Bronchial epithelial cell (primary cell): ENCODE results near the gene PRUNE1. TPM values are rescaled to one million over a fixed set of nuclear protein-coding genes. Genes with fewer than 3 reads are reported as not detected.

ENCODE experiments used
- DNase-seq: peaks from one replicate; pipeline ENCODE4 v3.0.0-alpha.2; 2010; ENCODE audit warnings: low read depth
- FAIRE-seq: peaks from 2 replicates; lab custom pipeline; 2011; peaks lifted over from hg19 to GRCh38; lab: Jason Lieb, UNC
- H3K27me3 ChIP-seq: 2 replicates; pipeline ENCODE4 v1.5.1; 2011; ENCODE audit warnings: low read length; ENCODE audit not compliant: control insufficient read depth, insufficient read depth
- H3K36me3 ChIP-seq: 2 replicates; pipeline ENCODE4 v1.5.1; 2011; ENCODE audit warnings: low read length; ENCODE audit not compliant: control insufficient read depth, insufficient read depth
- H3K4me3 ChIP-seq: 2 replicates; pipeline ENCODE4 v1.5.1; 2011; ENCODE audit warnings: mild to moderate bottlenecking, low read depth, low read length, control low read depth
- total RNA-seq: library from RNA; depleted of rRNA; stranded (reverse); fragments of >200 nt; gene quantifications from 2 replicates; pipeline ENCODE4 v1.2.1, GENCODE V29; 2014
- TF ChIP-seq, protein P1 (sequence below): IDR thresholded peaks from 2 replicates; pipeline ENCODE4 v1.5.1; 2011; ENCODE audit warnings: mild to moderate bottlenecking, moderate library complexity, low read length, control low read depth, inconsistent platforms; ENCODE audit not compliant: insufficient read depth, severe bottlenecking

PRUNE1 gene
- total RNA-seq, 1 donor from 2014 or later: 6.6 TPM

DNA sequence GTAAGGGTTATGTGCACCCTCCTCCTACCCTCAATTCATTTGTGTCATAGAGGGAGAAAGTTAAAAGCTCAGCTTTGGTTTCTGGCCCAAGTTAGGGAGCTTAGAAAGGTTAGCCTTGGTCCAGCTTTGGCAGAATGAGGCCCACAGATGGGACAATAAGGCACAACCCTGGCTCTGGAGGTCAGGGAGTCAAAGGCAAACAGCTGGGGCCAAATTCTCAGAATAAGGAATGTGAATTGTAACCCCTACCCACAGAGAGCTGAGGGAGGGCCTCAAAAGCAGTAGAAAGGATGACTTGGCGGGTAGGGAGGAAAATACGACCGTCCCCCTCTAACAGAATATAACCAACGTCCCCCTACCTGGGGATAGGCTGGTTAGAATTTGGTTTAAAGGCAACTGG lies 42.6 kb upstream of the PRUNE1 start:
- H3K27me3 ChIP-seq: no peaks in the 10 kb centered on the region
- no peak for DNase-seq
- H3K36me3 ChIP-seq: peaks cover 37% of the 10 kb centered on the region
- no peak for FAIRE-seq
- no peak overlapping the region for H3K4me3 ChIP-seq
- TF ChIP-seq, protein P1, sequence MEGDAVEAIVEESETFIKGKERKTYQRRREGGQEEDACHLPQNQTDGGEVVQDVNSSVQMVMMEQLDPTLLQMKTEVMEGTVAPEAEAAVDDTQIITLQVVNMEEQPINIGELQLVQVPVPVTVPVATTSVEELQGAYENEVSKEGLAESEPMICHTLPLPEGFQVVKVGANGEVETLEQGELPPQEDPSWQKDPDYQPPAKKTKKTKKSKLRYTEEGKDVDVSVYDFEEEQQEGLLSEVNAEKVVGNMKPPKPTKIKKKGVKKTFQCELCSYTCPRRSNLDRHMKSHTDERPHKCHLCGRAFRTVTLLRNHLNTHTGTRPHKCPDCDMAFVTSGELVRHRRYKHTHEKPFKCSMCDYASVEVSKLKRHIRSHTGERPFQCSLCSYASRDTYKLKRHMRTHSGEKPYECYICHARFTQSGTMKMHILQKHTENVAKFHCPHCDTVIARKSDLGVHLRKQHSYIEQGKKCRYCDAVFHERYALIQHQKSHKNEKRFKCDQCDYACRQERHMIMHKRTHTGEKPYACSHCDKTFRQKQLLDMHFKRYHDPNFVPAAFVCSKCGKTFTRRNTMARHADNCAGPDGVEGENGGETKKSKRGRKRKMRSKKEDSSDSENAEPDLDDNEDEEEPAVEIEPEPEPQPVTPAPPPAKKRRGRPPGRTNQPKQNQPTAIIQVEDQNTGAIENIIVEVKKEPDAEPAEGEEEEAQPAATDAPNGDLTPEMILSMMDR: no peak

DNA sequence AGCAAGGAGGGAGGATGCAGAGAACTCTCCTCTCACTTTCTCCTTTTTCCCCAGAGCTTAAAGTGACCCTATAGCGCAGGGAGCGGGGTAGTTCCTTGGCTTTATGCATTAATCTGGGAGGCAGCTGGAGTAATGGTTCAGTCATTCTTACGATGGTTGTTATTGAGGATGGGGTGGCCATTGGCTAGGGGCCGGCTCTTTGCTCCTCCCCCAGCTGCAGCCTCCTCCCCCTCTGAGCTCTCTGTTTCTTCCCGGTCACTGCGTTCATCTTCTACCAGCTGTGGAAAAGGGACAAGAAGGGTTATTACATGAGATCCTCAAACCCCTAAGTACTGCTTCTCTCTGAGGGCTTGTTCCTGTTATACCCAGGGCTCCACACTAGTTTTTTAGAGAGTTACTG lies 42.2 kb upstream of the PRUNE1 start:
- no peak for FAIRE-seq
- Histone ChIP-seq H3K27me3 (no peaks in the 10 kb centered on the region), H3K36me3 (peaks cover 36% of the 10 kb centered on the region), H3K4me3 (no peak overlapping the region)
- TF ChIP-seq, protein P1: no peak
- DNase-seq: no peak

DNA sequence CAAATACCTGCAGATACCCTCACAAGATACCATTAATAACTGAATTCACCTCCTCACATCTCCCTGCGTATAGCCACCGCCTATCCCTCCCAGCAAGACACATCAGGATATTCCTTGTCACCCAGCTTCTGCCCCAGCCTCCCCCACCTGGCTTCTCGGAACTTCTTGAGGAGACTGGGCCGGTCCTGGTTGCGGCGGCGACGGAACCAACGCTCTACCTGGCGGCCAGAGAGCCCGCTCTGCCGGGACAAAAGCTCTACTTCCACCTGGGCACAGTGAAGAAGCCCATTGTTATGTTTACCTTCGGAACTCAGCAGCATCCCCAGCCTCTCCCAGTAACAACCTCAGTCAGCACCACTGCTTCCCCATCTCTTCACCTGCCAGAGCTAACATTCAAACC lies 40.3 kb upstream of the PRUNE1 start:
- Histone ChIP-seq H3K4me3 (no peak overlapping the region), H3K27me3 (no peaks in the 10 kb centered on the region), H3K36me3 (peaks cover 34% of the 10 kb centered on the region)
- DNase-seq (no peak), FAIRE-seq (no peak)
- TF ChIP-seq, protein P1: no peak

DNA sequence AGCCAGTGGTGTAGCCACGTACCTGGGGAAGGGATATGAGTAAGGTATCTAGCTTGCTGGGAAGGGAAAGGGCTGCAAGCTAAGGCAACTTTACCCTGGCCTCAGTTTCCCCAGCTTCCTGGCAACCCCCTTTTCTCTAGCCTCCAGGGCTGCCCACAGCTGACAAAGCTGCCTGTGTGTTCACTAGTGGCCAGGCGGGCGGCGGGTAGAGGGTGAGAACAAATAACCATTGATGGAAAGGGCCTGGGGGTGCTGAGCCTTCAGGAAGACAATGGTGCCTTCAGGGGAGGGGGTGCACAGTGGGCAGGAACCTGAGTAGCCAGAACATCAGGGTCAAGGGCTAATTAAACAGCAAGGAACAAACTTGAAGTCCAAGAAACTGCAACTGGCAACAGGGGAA lies 39.8 kb upstream of the PRUNE1 start:
- Histone ChIP-seq H3K36me3 (peaks cover 34% of the 10 kb centered on the region), H3K4me3 (no peak overlapping the region), H3K27me3 (no peaks in the 10 kb centered on the region)
- TF ChIP-seq, protein P1: no peak
- DNase-seq (no peak), FAIRE-seq (no peak)

DNA sequence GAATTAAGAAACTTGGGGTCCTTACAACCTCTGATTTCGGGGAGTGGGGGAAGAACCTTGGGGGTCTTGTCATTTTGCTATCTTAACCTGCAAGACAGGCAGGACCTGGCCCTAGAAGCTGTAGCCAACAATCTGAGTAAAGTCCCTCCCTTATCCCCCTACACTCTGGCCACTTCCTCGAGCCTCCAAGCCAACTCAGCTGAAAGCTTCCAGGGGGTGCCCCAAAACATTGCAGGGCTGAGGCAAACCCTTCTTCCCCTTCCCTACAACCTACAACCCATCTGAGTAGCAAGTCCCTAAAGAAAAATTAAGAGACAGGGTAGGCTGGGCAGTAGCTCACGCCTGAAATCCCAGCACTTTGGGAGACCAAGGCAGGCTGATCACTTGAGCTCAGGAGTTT lies 38.6 kb upstream of the PRUNE1 start:
- no peak for FAIRE-seq
- TF ChIP-seq, protein P1: no peak
- H3K27me3 ChIP-seq: no peaks in the 10 kb centered on the region
- no peak overlapping the region for H3K4me3 ChIP-seq
- DNase-seq: no peak
- H3K36me3 ChIP-seq: peaks cover 31% of the 10 kb centered on the region

DNA sequence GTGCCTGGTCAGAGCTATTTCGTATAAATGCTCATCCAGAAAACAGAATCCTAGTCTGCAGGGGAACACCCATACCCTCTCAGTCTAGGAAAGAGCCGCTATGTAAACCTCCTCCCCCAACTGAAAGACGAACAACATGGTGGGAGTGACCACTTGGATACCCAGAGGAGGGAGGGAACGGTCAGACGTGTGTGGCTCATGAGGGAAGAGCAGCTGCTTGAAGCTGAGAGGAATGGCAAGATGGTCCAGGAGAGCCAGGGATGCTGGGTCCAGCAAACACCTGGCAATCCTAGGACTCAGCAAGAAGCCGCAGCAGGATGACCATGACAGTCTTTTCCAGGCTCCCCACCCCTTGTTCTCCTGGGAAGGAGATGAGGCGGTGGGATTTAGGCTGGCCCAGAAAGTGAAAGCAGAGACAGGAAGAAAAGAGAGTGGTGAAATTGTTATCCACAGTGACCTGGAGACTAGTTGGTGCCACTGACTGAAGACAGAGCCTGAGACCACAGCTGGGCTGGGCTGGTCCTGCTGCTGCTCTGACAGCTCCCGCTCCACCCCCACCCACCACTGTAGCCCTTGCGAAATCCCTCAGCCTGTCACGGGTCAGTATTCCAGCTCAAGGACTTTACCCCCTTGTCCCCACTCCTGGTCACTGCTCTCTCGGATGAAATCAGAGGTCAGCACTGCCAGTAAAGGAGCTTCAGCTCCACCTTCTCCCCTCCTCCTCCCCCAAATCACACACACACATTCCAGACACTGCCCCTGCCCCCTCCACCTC lies 37.3 kb upstream of the PRUNE1 start:
- FAIRE-seq: no peak

More for the DNA sequence above, 37.3 kb upstream of the PRUNE1 start:
- TF ChIP-seq, protein P1: no peak
- DNase-seq: peak; percentile 18
- H3K4me3 ChIP-seq: no peak overlapping the region
- H3K36me3 ChIP-seq: peaks cover 24% of the 10 kb centered on the region
- no peaks in the 10 kb centered on the region for H3K27me3 ChIP-seq
